CD1c-positive myeloid dendritic cell (primary cell): Measurements from ENCODE around the gene ZNF862.
A peak's percentile ranks its signal among the peaks of the same experiment; 100 is the strongest.
"Not testable (repeated sequence)": the region's sequence is repeated elsewhere in the genome, so short reads cannot be mapped to it uniquely, and the experiment has no call there.

Source experiments
- DNase-seq: peaks from one replicate; pipeline ENCODE4 v3.0.0-alpha.2; 2016; ENCODE audit errors: extremely low spot score

ZNF862 gene

DNA sequence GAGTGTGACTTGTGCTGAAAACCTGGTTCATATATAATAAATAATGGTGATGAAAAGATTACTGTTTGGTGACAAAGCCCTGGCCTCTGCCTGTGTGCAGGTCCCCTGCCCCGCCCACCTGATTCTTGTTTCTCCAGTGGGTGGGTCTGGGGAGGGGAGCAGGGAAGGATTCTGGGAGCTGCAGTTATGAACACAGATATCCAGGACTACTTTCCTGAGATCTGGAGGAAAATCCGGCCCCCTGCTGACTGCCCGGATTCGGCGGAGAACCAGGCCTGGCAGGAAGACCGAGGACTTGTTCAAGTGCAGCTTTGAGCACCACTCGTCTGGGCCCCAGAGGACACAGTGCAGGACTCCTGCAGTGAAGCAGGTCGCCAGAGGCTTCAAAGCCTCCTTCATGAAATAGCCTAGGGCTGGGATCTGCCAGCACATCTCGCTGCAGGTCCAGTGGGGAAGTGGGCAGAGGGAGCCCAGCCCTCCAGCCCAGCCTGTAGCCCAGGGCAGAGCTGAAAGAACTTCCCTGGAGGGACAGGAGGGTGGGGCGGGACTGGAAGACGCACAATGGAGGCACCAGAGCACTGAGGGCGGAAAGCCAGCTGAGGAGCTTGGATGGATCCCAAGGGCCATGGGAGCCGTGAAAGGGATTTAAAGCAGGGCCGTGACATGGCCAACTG, 42.6 kb downstream of the ZNF862 start:
- DNase-seq: no peak

DNA sequence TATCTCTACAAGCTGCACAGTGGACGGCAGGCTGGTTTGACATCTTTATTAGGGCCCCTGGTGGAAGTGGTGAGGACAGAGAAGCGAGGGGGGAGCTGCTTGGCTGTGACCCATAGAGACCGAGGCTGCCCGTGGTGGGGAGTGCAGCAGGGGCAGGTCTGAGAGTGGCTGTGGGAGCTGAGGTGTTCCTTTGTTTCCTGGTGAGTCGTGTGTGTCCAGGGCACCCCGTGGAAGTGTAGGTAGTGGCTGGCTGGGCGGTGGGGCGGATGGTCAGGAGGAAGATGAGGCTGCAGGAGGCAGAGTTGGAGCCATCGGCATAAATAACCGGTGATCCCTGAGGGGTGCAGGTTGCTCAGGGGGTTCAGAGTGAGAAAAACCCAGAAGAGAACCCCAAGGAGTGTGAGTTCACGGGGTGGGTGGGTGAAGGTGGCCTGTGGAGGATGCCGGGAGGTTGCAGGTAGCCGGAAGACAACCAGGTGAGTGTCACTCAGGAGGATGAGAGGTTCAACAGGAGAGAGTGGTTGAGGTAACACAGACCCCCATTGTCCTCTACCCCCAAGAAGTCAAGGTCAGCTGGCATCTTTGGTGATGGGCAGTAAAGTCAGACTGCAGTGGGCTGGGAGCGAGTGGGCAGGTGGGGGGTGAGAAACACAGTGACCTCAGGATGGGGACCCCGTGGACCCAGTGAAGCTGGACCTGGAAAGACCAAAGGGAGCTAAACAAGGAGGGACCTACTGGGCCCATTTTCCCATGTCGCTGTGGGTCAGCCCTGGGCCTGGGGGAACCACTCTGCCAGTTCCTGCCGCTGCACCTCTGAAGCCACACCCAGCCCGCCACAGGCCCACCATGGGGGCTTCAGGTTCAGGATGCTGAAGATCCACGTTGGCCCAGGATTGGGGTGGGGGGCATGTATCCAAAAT, 43.4 kb downstream of the ZNF862 start:
- no peak for DNase-seq

DNA sequence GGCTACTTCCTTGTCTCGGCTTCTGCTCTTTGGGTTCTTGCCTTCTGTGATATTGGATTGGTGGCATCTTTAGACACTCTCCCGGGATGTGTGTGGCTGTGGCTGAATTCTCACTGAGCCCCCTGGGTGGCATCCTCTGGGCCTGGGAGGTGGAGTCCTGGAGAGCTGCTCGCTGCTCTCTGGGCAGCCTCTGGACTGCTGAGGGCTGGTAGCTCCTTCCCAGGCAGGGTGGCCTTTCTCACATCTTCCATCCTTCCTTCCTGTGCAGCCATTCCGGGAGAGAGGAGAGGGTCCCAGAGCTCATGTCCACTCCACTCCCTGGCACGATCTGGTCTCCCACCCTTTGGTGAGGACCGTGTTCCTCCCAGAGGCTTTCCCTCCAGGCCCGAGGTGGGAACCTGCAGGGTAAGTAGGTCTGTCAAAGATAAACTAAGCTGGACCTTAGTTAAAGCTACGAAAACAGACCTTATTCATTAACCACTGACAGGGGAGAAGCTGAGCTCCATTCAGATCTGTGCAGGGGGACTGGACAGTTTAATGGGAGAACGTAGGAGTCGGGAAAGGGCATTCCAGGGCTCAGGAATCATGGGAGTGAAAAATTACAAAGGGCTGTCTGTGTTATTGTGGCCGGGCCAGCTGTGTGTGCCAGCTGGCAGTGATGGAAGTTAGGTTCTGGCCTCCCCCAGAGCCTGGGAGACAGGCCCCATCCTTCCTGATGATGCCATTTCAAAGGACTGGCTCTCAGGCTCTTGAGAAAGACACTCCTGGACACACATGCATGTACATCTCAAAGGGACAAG, 44.3 kb downstream of the ZNF862 start:
- no peak for DNase-seq

DNA sequence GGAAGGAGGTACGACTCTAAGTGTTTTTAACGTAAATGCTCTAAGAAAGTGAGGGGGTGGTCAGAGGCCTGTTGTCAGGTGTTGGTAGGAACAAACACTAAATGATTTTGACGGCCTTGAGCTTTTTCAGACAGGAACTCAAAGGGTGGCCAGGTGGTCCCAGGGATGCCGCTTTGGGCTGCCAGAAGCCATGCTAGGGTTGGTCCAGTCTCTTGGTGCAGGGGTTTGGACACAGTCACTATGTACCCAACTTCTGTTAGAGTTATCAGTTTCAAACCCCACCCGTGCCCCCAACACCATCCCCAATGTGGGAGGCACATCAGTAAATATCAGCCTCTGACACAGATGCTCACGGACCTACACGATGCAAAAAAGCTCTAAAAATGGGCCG, 44.9 kb downstream of the ZNF862 start:
- DNase-seq: no peak

DNA sequence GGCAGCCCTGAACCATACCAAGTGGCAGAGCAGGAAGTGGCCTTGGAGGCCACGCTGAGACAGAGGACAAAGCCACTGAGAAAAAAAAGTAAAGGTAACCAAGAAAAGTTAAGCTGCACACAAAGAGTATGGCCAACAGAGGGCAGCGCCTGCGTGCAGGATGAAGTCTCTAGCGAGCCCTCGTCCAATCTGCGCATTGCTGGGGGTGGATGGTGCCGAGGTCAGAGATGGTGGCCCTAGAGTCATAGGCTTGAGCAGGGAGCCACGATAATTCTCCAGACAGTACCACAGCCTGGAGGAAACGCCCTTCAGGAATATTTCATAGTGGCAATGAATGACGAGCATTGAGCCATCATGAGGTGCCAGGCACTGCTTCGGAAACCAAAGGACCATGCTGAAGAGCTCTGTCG, 45.3 kb downstream of the ZNF862 start:
- DNase-seq: peak; percentile 46

DNA sequence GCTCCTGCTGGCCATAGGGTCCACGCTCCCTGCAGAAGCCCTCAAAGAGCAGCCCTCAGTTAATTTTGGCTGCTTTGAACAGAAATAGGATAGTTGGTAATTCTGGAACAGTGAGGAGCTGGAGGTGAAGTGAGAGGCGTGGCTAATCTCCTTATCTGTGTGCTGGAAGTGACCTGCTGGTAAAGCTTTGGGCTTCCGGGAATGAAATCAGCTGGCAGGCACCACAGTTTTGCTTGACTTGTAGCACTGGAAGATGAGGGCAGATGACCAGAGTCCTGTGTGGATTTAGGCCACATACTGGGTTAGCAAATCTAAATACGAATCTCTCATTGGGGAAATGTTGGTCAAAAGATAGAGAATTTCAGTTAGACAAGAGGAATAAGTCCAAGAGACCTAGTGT, 45.8 kb downstream of the ZNF862 start:
- no peak for DNase-seq

DNA sequence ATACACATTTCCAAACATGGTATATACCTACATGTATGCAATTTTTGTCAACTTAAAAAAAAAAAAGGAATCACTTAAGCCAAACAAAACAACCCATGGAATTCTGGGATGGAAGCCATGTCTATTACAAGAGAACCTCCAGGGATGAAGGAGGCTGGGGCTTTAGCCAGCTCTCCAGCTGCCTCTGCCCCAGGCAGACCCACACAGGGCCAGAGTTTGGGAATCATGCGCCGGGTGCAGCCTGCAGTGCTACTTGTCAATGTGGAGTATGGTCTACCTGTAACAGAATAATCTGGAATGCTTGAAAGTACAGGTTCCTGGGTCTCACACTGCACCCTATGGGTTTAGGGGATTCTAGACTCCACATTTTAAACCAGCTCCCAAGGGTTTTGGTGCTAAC, 46.4 kb downstream of the ZNF862 start:
- no peak for DNase-seq

DNA sequence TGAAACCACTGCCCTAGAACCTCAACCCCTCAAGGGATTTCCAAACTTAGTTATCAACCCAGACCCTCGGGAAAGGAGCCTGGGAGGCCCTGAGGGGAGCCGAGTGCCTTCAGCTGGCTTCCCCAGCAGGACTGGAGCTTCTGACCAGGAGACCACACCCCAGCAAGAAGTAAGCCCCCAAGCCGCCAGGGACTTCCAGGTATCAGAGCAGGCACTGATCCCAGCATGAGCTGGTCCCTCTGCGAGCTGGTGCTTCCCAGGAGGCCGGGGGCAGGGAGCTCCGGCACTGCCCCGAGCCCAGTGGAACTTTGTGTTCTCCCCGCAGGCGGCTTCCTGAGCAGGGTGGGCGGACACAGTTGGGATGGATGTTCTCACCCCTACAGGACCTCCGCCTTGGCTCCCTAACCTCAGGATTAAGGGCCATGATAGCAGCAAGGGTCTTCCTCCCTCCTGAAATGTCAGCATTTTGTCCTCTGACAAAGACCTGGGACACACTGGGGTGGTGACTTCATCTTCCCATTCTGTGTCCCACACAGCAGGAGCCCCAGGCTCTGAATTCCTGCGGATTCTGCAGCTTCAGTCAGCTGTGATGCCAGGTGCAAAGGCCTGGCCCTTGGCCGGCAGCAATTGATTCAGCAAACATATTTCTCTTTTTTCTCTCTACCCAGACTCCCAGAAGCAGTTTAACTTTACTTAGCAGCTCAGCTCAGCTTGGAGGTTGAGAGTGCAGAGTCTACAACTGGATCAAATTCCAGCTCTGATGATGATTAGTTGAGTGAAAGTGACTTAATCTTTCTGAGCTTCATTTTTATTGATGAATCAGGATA, 47.2 kb downstream of the ZNF862 start:
- no peak for DNase-seq

DNA sequence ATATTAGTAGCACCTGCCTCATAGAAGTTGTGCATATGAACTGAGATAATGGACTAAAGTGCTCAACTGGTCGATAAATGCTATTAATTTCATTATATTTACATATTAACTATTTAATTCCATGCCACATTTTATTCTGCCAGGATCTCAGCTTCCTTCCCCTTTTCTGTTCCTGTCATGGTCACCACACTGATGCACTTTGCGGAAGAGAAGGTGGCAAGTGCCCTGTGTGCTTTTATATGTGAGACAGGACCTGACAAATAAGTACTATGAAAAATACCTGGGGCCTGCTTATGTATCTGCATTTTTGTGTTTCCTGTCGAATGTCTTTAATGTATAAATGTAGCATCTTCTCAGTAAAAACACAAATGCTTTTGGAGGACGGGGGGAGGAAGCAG, 47.8 kb downstream of the ZNF862 start:
- peak; percentile 27 for DNase-seq

DNA sequence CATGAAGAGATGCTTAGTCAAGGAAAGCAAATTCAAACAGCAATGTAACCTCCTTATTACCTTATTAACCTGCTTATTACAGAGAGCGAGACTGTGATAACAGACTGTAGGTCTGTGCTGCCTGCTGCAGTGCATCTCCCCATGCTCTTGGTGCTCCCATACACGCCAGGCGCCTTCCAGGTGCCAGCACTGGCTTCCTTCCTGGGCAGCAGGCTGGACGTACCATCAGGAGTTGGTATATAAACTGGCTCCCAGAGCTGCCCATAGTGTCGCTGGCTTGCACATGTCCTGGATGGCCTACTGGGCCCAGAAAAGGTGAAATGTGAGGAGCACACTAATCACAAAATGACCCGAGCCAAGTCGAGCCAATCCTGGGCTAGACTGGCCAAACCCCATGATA, 49.1 kb downstream of the ZNF862 start:
- no peak for DNase-seq

DNA sequence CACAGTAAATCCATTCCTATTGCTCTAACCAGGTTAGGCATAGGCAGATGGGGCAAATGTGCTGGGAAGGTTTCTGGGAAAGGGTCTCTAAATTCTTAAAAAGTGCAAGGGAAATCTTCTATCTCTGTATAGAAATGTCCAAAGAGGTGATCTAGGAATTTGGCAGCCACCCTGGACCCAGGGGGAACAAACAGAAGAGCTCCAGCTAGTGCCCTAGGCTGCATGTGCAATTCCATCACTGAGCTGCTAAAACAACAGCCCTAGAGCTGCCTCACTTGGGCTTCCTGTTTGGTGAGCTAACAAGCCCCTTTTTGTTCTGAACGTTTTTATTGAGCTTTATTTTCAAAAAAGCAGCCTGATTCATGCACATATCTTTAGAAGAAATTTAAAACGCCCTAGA, 52.5 kb downstream of the ZNF862 start:
- DNase-seq: not testable (repeated sequence)

DNA sequence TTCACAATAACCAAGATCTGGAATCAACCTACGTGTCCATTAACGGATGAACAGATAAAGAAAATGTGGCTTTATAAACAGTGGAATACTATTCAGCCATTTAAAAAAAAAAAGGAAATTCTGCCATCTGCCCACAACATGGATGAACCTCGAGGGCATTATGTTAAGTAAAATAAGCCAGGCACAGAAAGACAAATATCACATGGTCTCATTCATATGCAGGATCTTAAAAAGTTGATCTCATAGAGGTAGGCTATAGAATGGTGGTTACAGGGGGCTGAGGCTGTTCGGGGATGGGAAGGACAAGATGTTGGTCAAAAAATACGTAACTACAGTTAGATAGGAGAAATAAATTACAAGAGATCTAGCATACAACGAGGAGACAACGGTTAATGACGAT, 56.8 kb downstream of the ZNF862 start:
- DNase-seq: not testable (repeated sequence)

DNA sequence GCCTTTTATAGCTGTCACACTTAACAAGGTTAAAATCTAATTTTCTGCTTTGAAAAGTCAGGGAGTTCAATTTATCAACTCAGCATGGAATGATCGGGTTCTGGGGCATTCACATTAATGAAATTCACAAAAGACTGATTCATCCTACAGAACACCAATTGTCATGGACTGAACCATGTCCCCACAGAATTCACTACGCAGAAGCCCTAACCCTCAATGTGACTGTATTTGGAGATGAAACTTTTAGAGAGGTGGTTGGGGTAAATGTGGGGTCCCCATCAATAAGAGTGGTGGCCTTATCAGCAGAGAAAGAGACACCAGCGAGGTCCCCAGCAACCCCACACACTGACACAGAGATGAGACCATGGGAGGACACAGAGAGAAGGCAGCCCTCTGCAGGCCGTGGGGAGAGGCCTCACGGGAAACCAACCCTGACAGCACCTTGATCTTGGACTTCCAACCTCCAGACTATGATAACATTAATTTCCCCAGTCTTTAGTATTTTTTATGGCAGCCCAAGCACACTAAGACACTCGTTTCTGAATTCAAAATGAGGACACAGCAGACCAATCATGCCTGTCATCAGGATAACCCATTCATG, 69.7 kb downstream of the ZNF862 start:
- not testable (repeated sequence) for DNase-seq

DNA sequence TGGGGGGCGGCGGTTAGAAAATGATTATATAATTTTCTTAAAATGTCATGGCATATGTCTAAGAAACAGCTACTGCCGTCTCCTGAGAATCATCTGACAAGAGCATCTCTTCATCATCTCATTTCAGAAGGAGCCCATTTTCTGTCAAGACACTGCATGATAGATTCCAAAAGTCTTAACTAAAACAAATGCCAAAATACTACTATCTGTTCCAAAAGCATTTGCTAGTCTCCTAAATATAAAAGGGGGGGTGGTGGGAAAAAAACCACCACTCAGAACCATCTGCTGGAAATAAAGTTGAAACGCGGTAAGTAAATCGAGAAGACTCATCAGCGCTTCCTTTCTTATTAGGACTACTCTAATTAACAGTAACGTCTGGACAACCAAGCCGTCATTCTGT, 72.0 kb downstream of the ZNF862 start:
- DNase-seq: not testable (repeated sequence)

DNA sequence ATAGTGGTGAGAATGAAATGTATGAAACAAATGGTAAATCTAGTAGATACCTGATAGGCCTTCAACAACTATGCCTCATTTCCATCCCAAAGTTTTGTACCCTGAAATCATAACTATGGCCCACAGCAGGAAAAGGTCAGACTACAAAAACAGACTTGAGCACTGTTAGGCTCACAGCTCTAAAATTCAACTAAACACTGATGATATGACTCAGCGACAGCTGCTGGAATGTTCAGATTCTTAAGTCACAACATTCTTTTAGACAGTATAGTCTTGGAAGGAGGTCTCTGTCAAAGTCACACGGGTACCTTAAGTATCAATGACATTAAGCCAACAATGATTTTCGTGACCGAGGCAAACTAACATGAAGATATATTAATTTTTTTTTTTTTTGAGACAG, 74.0 kb downstream of the ZNF862 start:
- DNase-seq: not testable (repeated sequence)
